ENCODE measurements around the gene DACT2. TPM values are rescaled to one million over a fixed set of nuclear protein-coding genes. Genes with fewer than 3 reads are reported as not detected.
"Not testable (repeated sequence)": the region's sequence is repeated elsewhere in the genome, so short reads cannot be mapped to it uniquely, and the experiment has no call there.

The DACT2 gene
- total RNA-seq, 3 donors from 2014 or later = 1.2 to 3.4 (median 1.5) TPM

- DNase-seq (no peak), ATAC-seq (no peak)
- intact Hi-C loops (cut with DNase I, micrococcal nuclease) = no loop called here
- no peak for TF ChIP-seq CTCF (IDR thresholded peaks at IDR 0.05)
- H3K9me3 ChIP-seq = no peaks in the 10 kb centered on the region
- peaks cover 15% of the 10 kb centered on the region for H3K4me1 ChIP-seq (ENCODE audit: low read depth)
- H3K4me3 ChIP-seq = no peak overlapping the region
- no peaks in the 10 kb centered on the region for H3K36me3 ChIP-seq (ENCODE audit: low read depth)
Observed at GRCh38 chr6:168270274-168271172, 49.1 kb downstream of the DACT2 start.

DNA sequence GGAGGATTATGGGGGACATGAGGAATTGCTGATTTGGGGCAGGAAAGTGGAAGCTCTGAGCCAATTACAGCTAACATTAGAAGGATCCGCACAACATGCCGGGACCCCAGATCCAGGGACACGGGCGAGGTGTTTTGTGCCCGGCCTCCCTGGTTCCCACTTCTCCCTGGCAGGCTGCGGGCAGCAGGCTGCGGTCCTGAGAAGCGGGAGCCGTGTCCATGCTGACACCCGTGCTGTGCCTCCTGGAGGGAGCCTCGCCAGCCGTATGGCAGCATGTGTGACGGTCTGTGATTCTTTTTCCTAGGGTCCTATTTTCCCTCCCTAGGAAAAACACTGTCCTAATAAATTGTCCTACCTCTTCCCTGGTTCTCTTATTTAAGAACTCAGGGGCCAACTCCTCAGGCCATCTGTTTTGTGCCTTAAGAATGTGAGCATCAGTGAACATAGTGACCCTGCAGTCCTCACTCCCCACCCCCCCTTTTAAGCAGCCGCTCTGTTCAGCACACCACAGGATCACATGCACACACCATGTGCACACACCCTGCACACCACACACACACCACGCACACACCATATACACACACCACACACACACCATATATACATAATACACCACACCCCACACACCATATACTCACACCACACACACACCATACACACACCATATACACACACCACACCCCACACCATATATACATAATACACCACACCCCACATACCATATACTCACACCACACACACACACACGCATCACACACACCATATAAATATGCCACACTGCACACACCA is 49.9 kb downstream of the DACT2 start:
- TF ChIP-seq CTCF (IDR thresholded peaks at IDR 0.05) = no peak

GRCh38 chr6:168268755-168269154 is 50.8 kb downstream of the DACT2 start:
- Histone ChIP-seq H3K36me3 (ENCODE audit: low read depth) (no peaks in the 10 kb centered on the region), H3K9me3 (no peaks in the 10 kb centered on the region), H3K4me1 (ENCODE audit: low read depth) (peaks cover 9% of the 10 kb centered on the region), H3K4me3 (no peak overlapping the region)
- no peak for TF ChIP-seq CTCF (IDR thresholded peaks at IDR 0.05)
- no peak for DNase-seq
- ATAC-seq = no peak
- intact Hi-C loops (cut with DNase I, micrococcal nuclease) = no loop called here

More for the DNA sequence above, 49.9 kb downstream of the DACT2 start:
- no peak for DNase-seq
- H3K4me1 ChIP-seq (ENCODE audit: low read depth) = peaks cover 11% of the 10 kb centered on the region
- intact Hi-C loops (cut with DNase I, micrococcal nuclease) = no loop called here
- ATAC-seq = no peak
- H3K36me3 ChIP-seq (ENCODE audit: low read depth) = no peaks in the 10 kb centered on the region
- H3K4me3 ChIP-seq = no peak overlapping the region
- no peaks in the 10 kb centered on the region for H3K9me3 ChIP-seq

GRCh38 chr6:168267779-168268178 is 51.8 kb downstream of the DACT2 start:
- H3K36me3 ChIP-seq (ENCODE audit: low read depth); ATAC-seq; intact Hi-C loops (cut with DNase I, micrococcal nuclease); H3K9me3 ChIP-seq; H3K4me3 ChIP-seq; DNase-seq; H3K4me1 ChIP-seq (ENCODE audit: low read depth): not testable (repeated sequence)

- intact Hi-C loops (cut with DNase I, micrococcal nuclease) = no loop called here
- Histone ChIP-seq H3K4me3 (no peak overlapping the region), H3K4me1 (ENCODE audit: low read depth) (peaks cover 18% of the 10 kb centered on the region), H3K9me3 (no peaks in the 10 kb centered on the region), H3K36me3 (ENCODE audit: low read depth) (no peaks in the 10 kb centered on the region)
- TF ChIP-seq CTCF (IDR thresholded peaks at IDR 0.05) = no peak
- no peak for DNase-seq
- no peak for ATAC-seq
Observed at GRCh38 chr6:168265827-168266815, 53.5 kb downstream of the DACT2 start.

Data from mucosa of descending colon (tissue), 3 donors.